Fibroblast of lung (primary cell): ENCODE measurements around the gene MT1B. TPM values are rescaled to one million over a fixed set of nuclear protein-coding genes. Genes with fewer than 3 reads are reported as not detected.

Source experiments
- DNase-seq, 2 donors: peaks; one replicate each; pipeline versions ENCODE4 v3.0.0 to v3.0.0-alpha.2; 2010; ENCODE audit warnings: low read depth in 2 of 2
- H2AFZ ChIP-seq: 2 replicates; pipeline ENCODE4 v1.5.1; 2012; ENCODE audit warnings: low read length, control low read depth, inconsistent platforms
- H3K27ac ChIP-seq: 2 replicates; pipeline ENCODE4 v1.5.1; 2011; ENCODE audit warnings: low read length, control low read depth; ENCODE audit not compliant: insufficient read depth
- H3K27me3 ChIP-seq: 2 replicates; pipeline ENCODE4 v1.5.1; 2011; ENCODE audit warnings: mild to moderate bottlenecking, low read length; ENCODE audit not compliant: control insufficient read depth, insufficient read depth
- H3K36me3 ChIP-seq: 2 replicates; pipeline ENCODE4 v1.5.1; 2011; ENCODE audit warnings: low read length; ENCODE audit not compliant: control insufficient read depth, insufficient read depth
- H3K4me1 ChIP-seq: 2 replicates; pipeline ENCODE4 v1.5.1; 2011; ENCODE audit warnings: low read length; ENCODE audit not compliant: control insufficient read depth, insufficient read depth; ENCODE audit errors: extremely low read depth
- H3K4me2 ChIP-seq: 2 replicates; pipeline ENCODE4 v1.5.1; 2011; ENCODE audit warnings: low read length, control low read depth; ENCODE audit not compliant: insufficient read depth; ENCODE audit errors: extremely low read depth
- H3K4me3 ChIP-seq, 4 experiments: fragments of 200-600 bp in 1 of 4; sonication (generic) in 1 of 4; replicated peaks in 1 of 4; 2 replicates each; pipeline ENCODE4 v1.5.1; 2011 to 2016; ENCODE audit warnings: low read length in 4 of 4, low read depth in 3 of 4, mild to moderate bottlenecking in 3 of 4, control low read depth in 2 of 4, inconsistent platforms in 1 of 4, mixed read lengths in 1 of 4; ENCODE audit not compliant: insufficient read depth in 1 of 4; ENCODE audit errors: control extremely low read depth in 1 of 4
- H3K79me2 ChIP-seq: 2 replicates; pipeline ENCODE4 v1.5.1; 2012; ENCODE audit warnings: mild to moderate bottlenecking, low read length, inconsistent platforms; ENCODE audit not compliant: control insufficient read depth, insufficient read depth
- H3K9ac ChIP-seq: 2 replicates; pipeline ENCODE4 v1.5.1; 2011; ENCODE audit warnings: mild to moderate bottlenecking, low read length, control low read depth; ENCODE audit not compliant: insufficient read depth
- H3K9me3 ChIP-seq: 2 replicates; pipeline ENCODE4 v1.5.1; 2012; ENCODE audit warnings: low read depth, low read length; ENCODE audit not compliant: control insufficient read depth, insufficient read depth
- H4K20me1 ChIP-seq: 2 replicates; pipeline ENCODE4 v1.5.1; 2011; ENCODE audit warnings: low read length; ENCODE audit not compliant: control insufficient read depth, insufficient read depth; ENCODE audit errors: extremely low read depth
- CTCF ChIP-seq, 2 donors: IDR thresholded peaks in 1 of 2; conservative IDR thresholded peaks in 1 of 2; 1 replicate in 1 of 2; 2 replicates in 1 of 2; pipeline ENCODE4 v1.5.1; 2011 to 2012; ENCODE audit warnings: low read length in 2 of 2, control low read depth in 1 of 2, inconsistent platforms in 1 of 2, low read depth in 1 of 2, mild to moderate bottlenecking in 1 of 2
- EZH2 ChIP-seq: IDR thresholded peaks from 2 replicates; pipeline ENCODE4 v1.5.1; 2012; ENCODE audit warnings: low read length, control low read depth, mild to moderate bottlenecking; ENCODE audit errors: missing control alignments
- polyA plus RNA-seq, 2 donors: library from polyadenylated mRNA; depleted of rRNA in 1 of 2; stranded (reverse) in 1 of 2; unstranded in 1 of 2; fragments of >200 nt; gene quantifications; 2 replicates each; pipeline ENCODE4 v1.2.1, GENCODE V29; 2011 to 2012; ENCODE audit warnings: missing spikeins in 1 of 2
- total RNA-seq: library from RNA; depleted of rRNA; stranded (reverse); fragments of >200 nt; gene quantifications from 2 replicates; pipeline ENCODE4 v1.2.1, GENCODE V29; 2014

Gene MT1B
- total and polyA plus RNA-seq, 2 donors (not counting 1 experiment from before 2014, with no cell fraction given) = not detected

- Histone ChIP-seq H3K9me3 (no peaks in the 10 kb centered on the region), H3K4me2 (no peak overlapping the region), H3K4me3 (no peak overlapping the region), H4K20me1 (no peaks in the 10 kb centered on the region), H3K36me3 (no peaks in the 10 kb centered on the region), H3K79me2 (no peaks in the 10 kb centered on the region), H2AFZ (no peak overlapping the region), H3K9ac (no peak overlapping the region), H3K27me3 (no peaks in the 10 kb centered on the region), H3K4me1 (no peaks in the 10 kb centered on the region), H3K27ac (no peak overlapping the region)
- no peak for DNase-seq
- no peak for TF ChIP-seq CTCF (conservative IDR thresholded peaks at IDR 0.05 in 1 of 2, IDR thresholded peaks at IDR 0.05 in 1 of 2; ENCODE audit: low read depth in 1 of 2, low read length in 2 of 2)
- TF ChIP-seq EZH2 = no peak
These were observed 38.9 kb downstream of the MT1B start for GRCh38 chr16:56690420-56691122.

- H2AFZ ChIP-seq = no peak overlapping the region
These were observed 40.2 kb downstream of the MT1B start for GRCh38 chr16:56691885-56692284.

GRCh38 chr16:56695246-56695645 lies 43.6 kb downstream of the MT1B start:
- no peak overlapping the region for H2AFZ ChIP-seq

More at GRCh38 chr16:56691885-56692284, 40.2 kb downstream of the MT1B start:
- H3K4me3 ChIP-seq = no peak overlapping the region
- H4K20me1 ChIP-seq = no peaks in the 10 kb centered on the region
- no peak overlapping the region for H3K9ac ChIP-seq
- H3K4me2 ChIP-seq = no peak overlapping the region
- no peaks in the 10 kb centered on the region for H3K9me3 ChIP-seq
- peak in 1 of 2 donors; percentile 39 for DNase-seq
- no peaks in the 10 kb centered on the region for H3K36me3 ChIP-seq
- H3K27ac ChIP-seq = no peak overlapping the region
- no peaks in the 10 kb centered on the region for H3K4me1 ChIP-seq
- TF ChIP-seq CTCF (conservative IDR thresholded peaks at IDR 0.05 in 1 of 2, IDR thresholded peaks at IDR 0.05 in 1 of 2; ENCODE audit: low read depth in 1 of 2, low read length in 2 of 2) (no peak), EZH2 (no peak)
- no peaks in the 10 kb centered on the region for H3K79me2 ChIP-seq
- no peaks in the 10 kb centered on the region for H3K27me3 ChIP-seq

More at GRCh38 chr16:56695246-56695645, 43.6 kb downstream of the MT1B start:
- no peaks in the 10 kb centered on the region for H3K27me3 ChIP-seq
- no peak overlapping the region for H3K4me3 ChIP-seq
- no peak overlapping the region for H3K27ac ChIP-seq
- no peak overlapping the region for H3K4me2 ChIP-seq
- no peaks in the 10 kb centered on the region for H3K79me2 ChIP-seq
- no peak for DNase-seq
- H3K4me1 ChIP-seq = no peaks in the 10 kb centered on the region
- no peak overlapping the region for H3K9ac ChIP-seq
- H4K20me1 ChIP-seq = no peaks in the 10 kb centered on the region
- H3K9me3 ChIP-seq = no peaks in the 10 kb centered on the region
- no peak for TF ChIP-seq EZH2
- no peak for TF ChIP-seq CTCF (conservative IDR thresholded peaks at IDR 0.05 in 1 of 2, IDR thresholded peaks at IDR 0.05 in 1 of 2; ENCODE audit: low read depth in 1 of 2, low read length in 2 of 2)
- H3K36me3 ChIP-seq = no peaks in the 10 kb centered on the region
